ENCODE data around the gene PNP. TPM values are rescaled to one million over a fixed set of nuclear protein-coding genes. Genes with fewer than 3 reads are reported as not detected.

The PNP gene
- total and polyA plus RNA-seq, 2 experiments from 2014 or later = 15.6 to 22.2 TPM

DNA sequence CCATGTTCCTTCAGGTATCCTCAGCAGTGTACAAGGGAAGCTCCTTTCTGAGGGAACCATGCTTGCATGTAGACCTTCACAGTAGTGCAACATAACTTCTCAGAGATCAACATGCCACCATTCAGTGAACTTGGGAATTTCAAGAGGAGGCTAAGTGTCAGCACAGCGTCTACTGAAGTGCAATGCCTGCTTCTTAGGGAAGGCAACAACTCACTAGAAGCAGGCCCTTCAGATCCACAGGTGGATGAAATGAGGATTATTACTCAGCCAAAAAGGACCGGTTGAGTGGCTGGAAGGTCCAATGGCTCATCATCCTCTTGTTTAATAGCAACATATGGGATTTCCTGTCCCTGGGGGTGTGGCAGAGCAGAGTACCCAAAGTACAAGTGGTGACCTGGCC, 54.8 kb downstream of the PNP start:
- DNase-seq (ENCODE audit: low read depth in 1 of 2, low spot score in 1 of 2) = no peak
- H3K4me3 ChIP-seq = no peak overlapping the region
- no peaks in the 10 kb centered on the region for H3K27me3 ChIP-seq
- H3K9me3 ChIP-seq (ENCODE audit: low read depth) = no peaks in the 10 kb centered on the region
- no peak overlapping the region for H3K27ac ChIP-seq
- no peaks in the 10 kb centered on the region for H3K36me3 ChIP-seq
- TF ChIP-seq, protein P1, sequence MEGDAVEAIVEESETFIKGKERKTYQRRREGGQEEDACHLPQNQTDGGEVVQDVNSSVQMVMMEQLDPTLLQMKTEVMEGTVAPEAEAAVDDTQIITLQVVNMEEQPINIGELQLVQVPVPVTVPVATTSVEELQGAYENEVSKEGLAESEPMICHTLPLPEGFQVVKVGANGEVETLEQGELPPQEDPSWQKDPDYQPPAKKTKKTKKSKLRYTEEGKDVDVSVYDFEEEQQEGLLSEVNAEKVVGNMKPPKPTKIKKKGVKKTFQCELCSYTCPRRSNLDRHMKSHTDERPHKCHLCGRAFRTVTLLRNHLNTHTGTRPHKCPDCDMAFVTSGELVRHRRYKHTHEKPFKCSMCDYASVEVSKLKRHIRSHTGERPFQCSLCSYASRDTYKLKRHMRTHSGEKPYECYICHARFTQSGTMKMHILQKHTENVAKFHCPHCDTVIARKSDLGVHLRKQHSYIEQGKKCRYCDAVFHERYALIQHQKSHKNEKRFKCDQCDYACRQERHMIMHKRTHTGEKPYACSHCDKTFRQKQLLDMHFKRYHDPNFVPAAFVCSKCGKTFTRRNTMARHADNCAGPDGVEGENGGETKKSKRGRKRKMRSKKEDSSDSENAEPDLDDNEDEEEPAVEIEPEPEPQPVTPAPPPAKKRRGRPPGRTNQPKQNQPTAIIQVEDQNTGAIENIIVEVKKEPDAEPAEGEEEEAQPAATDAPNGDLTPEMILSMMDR (IDR thresholded peaks at IDR 0.05; ENCODE audit: low read depth, low read length) = no peak
- H3K4me1 ChIP-seq (ENCODE audit: low read depth) = no peaks in the 10 kb centered on the region

Other genes with a start within 250 kb of the PNP start
- gene OR11H6, start 245.7 kb upstream of the PNP start, total RNA-seq = not detected in 2 replicates
- not detected in 2 replicates for gene OR11H6, start 245.7 kb upstream of the PNP start, polyA plus RNA-seq
- gene OR11H7, start 240.4 kb upstream of the PNP start, total RNA-seq = not detected in 2 replicates
- gene OR11H7, start 240.4 kb upstream of the PNP start, polyA plus RNA-seq = not detected in 2 replicates
- gene OR11H4, start 230.1 kb upstream of the PNP start, total RNA-seq = not detected in 2 replicates
- gene OR11H4, start 230.1 kb upstream of the PNP start, polyA plus RNA-seq = not detected in 2 replicates
- gene TTC5, start 163.5 kb upstream of the PNP start, total RNA-seq = 10.6 and 13.9 TPM in 2 replicates
- gene TTC5, start 163.5 kb upstream of the PNP start, polyA plus RNA-seq = 19.4 and 25.9 TPM in 2 replicates
- gene CCNB1IP1, start 136.1 kb upstream of the PNP start, total RNA-seq = 152 and 161 TPM in 2 replicates
- gene CCNB1IP1, start 136.1 kb upstream of the PNP start, polyA plus RNA-seq = 63.7 and 76.9 TPM in 2 replicates
- 20.0 and 27.0 TPM in 2 replicates for gene PARP2, start 125.8 kb upstream of the PNP start, total RNA-seq
- gene PARP2, start 125.8 kb upstream of the PNP start, polyA plus RNA-seq = 61.1 and 97.9 TPM in 2 replicates
- gene TEP1, start 55.9 kb upstream of the PNP start, total RNA-seq = 8.2 and 8.5 TPM in 2 replicates
- 4.3 and 5.1 TPM in 2 replicates for gene TEP1, start 55.9 kb upstream of the PNP start, polyA plus RNA-seq
- 0.18 TPM in 1 of 2 replicates, not detected in the other for gene KLHL33, start 33.2 kb upstream of the PNP start, total RNA-seq
- gene KLHL33, start 33.2 kb upstream of the PNP start, polyA plus RNA-seq = 0.04 TPM in 1 of 2 replicates, not detected in the other
- 47.9 and 82.0 TPM in 2 replicates for gene OSGEP, start 14.6 kb upstream of the PNP start, total RNA-seq
- gene OSGEP, start 14.6 kb upstream of the PNP start, polyA plus RNA-seq = 42.7 and 51.7 TPM in 2 replicates
- 111 and 358 TPM in 2 replicates for gene APEX1, start 14.2 kb upstream of the PNP start, total RNA-seq
- gene APEX1, start 14.2 kb upstream of the PNP start, polyA plus RNA-seq = 176 and 185 TPM in 2 replicates
- gene PIP4P1, start 8.0 kb upstream of the PNP start, total RNA-seq = 17.6 and 23.1 TPM in 2 replicates
- gene PIP4P1, start 8.0 kb upstream of the PNP start, polyA plus RNA-seq = 49.4 and 60.1 TPM in 2 replicates
- gene RNASE10, start 36.1 kb downstream of the PNP start, total RNA-seq = not detected in 2 replicates
- 0.81 and 0.99 TPM in 2 replicates for gene RNASE10, start 36.1 kb downstream of the PNP start, polyA plus RNA-seq
- not detected in 2 replicates for gene RNASE9, start 91.6 kb downstream of the PNP start, total RNA-seq
- gene RNASE9, start 91.6 kb downstream of the PNP start, polyA plus RNA-seq = not detected in 2 replicates
- gene RNASE11, start 118.6 kb downstream of the PNP start, total RNA-seq = not detected in 2 replicates
- not detected in 2 replicates for gene RNASE11, start 118.6 kb downstream of the PNP start, polyA plus RNA-seq
- not detected in 2 replicates for gene RNASE12, start 122.0 kb downstream of the PNP start, total RNA-seq
- not detected in 2 replicates for gene RNASE12, start 122.0 kb downstream of the PNP start, polyA plus RNA-seq
- not detected in 2 replicates for gene OR6S1, start 172.3 kb downstream of the PNP start, total RNA-seq
- not detected in 2 replicates for gene OR6S1, start 172.3 kb downstream of the PNP start, polyA plus RNA-seq
- gene RNASE4, start 215.2 kb downstream of the PNP start, total RNA-seq = 9.1 and 9.6 TPM in 2 replicates
- 7.2 and 12.4 TPM in 2 replicates for gene RNASE4, start 215.2 kb downstream of the PNP start, polyA plus RNA-seq
- gene ANG, start 219.4 kb downstream of the PNP start, total RNA-seq = 0.83 and 3.8 TPM in 2 replicates
- 2.1 and 2.7 TPM in 2 replicates for gene ANG, start 219.4 kb downstream of the PNP start, polyA plus RNA-seq